GM19452 (cell line): Measurements from ENCODE around the gene CYFIP1.

ENCODE experiments used
- ATAC-seq: cut with Tn5 transposase; IDR thresholded peaks from one replicate; pipeline ENCODE4 v1.9.1; 2021; ENCODE audit not compliant: unreplicated experiment

Gene CYFIP1

DNA sequence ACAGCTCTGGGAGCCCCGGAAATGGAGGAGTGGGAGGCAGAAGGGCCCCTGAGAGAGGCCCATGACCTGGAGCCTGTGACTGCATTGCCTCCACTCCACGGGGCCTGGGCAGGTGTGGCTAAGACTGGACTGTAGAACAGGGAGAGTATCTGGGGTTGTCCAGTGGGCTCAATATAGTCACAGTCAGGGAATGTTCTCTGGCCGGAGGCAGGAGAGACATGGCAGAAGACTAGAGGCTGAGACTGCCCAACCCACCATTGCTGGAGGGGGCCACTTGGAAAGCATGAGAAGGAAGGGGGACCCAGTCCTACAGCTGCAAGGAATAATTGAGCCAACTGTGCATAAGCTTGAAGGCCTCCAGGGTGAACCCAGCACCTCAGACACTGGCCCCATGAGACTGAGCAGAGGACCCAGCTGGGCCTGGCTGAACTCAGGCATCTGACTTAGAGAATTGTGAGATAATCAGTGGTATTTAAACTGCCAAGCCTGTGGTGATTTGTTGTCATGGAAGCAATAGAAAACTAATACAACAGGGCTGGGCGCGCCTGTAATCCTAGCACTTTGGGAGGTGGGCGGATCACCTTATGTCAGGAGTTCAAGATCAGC is 108.6 kb downstream of the CYFIP1 start:
- no peak for ATAC-seq

DNA sequence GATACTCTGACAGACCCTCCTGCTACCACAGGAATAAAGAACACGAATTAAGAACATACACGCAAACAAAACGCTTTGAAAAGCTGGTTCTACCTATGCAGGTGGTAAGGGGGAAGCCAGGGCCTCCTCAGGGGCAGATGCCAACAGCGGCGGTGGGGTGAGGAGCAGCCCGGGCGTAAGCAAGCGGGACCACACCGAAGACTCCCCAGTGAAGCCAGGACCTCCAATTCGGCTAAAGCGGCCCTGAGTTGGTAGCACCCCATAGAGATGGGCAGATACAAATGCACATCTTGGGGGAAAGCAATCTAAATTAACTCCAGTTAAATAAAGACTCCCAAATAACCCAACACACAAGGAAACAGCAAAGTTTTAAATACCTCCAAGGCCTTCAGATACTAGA is 109.3 kb downstream of the CYFIP1 start:
- no peak for ATAC-seq

DNA sequence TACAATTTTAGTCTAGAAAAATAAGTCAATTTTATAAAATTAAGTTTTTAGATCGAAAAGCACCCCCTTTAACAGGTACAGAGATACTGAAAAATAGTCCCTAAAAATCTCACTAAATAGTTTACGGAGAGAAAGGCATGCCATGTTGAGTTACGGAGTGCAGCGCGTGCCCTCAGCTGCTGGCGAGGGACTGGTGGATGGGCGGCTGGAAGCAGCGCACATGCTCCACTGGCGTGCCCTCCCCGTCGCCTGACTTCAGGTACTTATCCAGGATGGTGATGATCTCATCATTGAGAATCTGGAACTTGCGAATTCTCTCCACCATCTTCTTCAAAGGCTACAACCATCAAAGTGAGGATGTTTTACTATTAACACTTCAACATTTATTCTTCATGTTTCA is 110.3 kb downstream of the CYFIP1 start:
- ATAC-seq, result no peak

DNA sequence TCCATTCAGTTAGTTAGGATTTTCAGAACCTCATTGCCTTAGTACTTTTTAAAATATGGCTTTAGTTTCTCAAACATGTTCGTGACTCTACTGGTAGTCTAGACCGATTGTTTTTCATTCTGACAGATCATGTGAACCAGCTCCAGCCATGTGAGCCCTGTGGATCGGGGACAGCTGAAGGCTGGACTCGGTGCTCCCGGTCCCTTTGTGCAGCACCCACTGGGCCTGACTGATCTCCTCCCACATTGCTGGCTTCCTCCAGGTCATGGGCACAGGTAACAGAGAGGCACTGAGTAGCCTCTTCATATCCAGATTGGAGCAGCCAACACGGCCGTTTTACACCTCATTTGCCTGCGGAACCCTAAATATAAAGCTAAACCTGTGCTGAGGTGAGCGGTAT is 111.2 kb downstream of the CYFIP1 start:
- no peak for ATAC-seq

DNA sequence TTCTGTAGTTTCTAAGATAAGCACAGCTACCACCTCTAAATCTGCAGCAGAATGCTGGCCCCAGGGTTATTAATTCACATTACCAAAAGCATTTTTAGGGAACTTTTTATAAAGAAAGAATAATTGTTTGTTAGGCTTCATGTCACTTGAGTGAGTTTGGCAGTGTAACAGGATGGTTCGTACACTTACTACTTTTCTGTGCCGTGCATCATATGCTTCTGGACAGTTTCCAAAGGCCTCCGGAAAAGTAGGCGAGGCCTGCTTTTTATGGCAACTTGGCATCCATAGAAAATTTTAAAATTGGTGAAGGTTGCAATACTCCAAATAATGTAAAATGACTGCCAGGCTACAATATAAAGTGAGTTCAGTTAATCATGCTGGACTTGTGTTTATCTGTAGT is 111.7 kb downstream of the CYFIP1 start:
- ATAC-seq, result no peak

DNA sequence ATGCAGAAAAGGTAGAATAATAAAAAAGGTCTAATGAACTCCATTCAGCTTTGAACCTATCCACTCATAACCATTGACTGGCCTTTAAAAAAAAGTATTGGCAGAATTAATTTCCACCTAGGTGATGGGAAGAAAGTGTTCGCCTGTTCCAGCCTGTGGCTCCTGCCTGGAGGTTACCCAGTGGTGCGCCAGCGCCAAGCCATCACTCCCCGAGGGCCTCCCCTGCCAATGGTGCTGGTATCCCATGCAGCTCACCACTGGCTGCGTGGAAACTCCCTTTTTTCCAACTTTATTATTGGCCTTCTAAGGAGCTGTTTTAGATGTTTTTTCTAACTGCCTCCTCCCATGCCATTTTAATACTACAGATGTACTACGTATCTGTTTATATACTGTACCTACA is 112.3 kb downstream of the CYFIP1 start:
- no peak for ATAC-seq

DNA sequence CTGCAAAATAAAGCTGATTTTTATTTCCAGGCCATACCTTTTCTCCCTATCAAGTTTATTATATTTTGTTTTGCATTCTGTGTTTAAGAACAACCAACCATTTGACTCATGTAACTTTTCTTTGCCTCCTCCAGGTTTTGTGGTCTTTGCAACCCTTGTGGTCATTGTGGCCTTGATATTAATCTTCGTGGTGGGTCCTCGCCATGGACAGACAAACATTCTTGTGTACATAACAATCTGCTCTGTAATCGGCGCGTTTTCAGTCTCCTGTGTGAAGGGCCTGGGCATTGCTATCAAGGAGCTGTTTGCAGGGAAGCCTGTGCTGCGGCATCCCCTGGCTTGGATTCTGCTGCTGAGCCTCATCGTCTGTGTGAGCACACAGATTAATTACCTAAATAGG is 114.1 kb downstream of the CYFIP1 start:
- no peak for ATAC-seq

DNA sequence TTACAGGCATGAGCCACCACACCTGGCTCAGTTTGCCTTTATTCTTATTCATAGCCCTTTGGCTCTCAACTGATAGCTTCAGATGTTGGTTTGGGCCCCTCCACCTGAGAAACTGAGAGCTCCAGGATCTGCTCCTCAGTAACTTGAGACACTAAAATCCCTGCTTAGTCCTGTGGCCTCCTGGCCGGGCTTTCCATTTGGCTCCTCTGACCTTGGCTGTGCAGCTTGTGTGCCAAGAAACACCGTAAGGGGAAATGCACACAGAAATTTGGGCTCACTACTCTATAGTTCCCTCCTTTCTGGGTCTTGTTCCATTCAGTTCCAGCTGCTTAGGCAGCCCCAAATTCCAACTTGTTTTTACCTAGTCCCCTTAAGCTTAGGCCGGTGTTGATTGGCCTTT is 116.8 kb downstream of the CYFIP1 start:
- no peak for ATAC-seq

DNA sequence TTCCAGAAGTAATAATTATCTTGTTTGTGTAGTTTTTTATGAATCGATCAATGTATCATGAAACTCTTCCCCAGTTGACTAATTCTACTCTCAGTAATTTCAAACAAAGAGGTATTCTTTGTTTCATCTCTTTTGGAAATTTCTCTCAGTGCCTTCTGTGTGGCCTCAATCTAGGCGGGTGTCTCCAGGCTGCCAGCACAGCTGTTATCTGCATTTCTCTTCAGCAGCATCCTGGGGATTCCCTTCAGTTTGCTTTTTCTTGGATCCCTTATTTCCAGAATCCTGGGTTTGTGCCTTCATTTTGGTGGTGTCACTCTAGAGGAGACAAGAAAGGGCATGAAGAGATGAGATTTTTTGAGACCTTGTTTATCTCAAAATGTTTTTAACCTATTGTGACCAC is 119.0 kb downstream of the CYFIP1 start:
- ATAC-seq, result no peak

DNA sequence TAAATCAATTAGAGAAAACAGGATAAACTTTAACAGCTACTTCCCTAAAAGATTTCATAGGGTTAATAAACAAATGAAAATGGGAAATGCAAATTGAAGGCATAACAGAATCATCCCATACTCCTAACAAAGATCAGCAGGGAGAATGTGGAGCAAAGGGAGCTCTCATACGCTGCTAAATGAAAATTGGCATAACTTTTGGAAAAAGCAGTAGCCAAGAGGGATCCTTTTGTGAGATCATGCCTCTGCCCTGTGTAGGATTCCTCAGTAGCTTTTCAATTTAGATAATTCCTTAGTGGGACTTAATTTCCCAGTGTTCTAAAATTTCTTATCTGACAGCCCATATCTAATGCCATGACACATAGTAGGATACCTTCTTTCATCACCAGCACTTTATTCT is 123.5 kb downstream of the CYFIP1 start:
- no peak for ATAC-seq

DNA sequence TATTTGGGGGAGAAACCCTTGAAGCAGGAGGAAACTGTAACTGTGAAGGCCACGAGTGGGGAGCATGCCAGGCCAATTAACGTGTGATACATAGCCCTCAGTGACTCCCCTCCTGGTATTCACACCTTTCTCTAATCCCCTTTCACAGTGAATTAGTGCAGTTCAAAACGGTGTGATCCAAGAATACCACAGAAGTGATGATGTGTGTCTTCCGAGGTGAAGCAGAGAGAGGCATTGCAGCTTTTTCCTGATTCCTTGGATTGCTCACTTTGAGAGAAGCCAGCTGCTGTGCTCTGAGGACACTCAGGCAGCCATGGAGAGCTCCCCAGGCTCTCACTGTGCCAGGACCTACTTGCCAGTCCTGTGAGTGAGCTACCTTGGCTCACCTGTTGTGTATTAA is 124.4 kb downstream of the CYFIP1 start:
- no peak for ATAC-seq

DNA sequence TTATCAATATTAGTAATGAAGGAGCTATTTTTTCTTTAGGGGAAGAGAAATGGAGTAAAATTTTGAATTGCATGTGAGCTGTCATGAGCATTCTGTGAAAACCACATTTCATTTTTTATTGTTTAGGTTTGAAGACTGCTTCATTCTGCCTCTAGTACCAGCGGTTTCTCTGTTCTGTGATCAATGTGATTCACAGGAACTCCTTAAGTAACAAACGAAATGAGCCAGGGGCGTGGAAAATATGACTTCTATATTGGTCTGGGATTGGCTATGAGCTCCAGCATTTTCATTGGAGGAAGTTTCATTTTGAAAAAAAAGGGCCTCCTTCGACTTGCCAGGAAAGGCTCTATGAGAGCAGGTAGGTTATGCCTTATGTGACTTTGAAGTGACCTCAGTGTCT is 128.7 kb downstream of the CYFIP1 start:
- ATAC-seq, result no peak

DNA sequence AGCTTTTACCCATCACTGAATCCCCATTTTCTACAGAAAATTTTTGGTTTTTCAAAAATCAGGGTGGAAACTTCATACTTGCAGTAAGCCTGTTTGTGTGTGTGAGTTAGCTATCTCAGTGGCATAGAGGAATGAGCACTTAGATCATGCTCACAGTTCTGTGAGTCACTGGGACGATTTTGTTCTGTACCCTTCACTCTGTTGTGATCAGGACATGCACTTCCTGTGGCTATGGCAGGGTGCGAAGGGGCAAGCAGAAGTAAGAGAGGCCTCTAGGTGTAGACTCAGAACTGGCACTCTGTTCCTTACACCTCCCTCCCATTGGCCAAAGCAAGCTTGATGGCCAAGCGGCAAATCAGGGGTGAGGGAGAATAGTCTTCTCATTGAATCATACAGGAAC is 130.1 kb downstream of the CYFIP1 start:
- ATAC-seq, result no peak

DNA sequence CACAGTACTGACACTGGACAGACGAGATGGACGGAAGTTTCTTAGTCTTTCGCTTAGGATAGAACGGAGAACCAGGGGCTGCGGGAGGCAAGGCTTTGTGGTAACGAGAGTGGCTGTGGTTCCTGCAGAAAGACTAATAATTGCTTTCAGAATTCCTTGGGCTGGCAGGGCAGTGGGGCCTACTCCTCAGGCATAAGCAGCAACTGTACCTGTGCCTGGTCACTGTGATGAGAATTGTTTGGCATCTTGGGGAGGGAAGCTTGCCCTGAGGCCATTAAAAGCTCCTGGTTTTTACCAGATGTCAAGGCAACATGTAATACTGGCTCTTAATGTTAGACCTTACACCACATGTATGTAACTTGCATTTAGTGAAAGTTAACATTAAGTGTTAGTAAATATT is 134.1 kb downstream of the CYFIP1 start:
- ATAC-seq, result no peak

DNA sequence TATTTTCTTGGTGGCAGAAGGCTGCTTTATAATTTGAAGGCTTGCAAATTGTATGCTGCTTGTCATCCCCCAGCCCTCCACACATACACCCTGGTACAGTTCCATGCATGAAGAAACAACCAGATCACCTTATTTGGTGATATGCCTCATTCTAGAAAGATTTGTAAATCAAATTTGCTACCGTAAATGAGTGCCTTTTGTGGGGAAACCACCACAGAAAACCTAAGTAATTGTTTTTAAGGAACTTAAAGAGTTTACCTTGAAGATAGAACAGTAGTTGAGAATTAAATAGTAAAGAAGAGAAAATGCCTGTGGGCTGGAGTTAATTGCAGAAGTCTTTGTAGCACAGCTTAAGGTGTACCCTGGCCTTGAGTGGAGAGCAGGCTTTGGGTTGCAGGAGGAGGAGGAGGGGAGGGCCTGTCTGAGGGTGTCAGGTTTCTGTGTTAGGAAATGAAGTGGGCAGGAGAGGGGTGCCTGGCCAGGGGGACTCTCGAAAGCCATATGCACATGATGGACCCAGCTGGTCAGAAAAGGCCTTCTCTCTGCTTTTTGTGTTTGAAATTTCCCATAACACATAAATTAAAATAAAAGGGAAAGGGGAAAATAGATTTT is 134.8 kb downstream of the CYFIP1 start:
- ATAC-seq, result no peak

DNA sequence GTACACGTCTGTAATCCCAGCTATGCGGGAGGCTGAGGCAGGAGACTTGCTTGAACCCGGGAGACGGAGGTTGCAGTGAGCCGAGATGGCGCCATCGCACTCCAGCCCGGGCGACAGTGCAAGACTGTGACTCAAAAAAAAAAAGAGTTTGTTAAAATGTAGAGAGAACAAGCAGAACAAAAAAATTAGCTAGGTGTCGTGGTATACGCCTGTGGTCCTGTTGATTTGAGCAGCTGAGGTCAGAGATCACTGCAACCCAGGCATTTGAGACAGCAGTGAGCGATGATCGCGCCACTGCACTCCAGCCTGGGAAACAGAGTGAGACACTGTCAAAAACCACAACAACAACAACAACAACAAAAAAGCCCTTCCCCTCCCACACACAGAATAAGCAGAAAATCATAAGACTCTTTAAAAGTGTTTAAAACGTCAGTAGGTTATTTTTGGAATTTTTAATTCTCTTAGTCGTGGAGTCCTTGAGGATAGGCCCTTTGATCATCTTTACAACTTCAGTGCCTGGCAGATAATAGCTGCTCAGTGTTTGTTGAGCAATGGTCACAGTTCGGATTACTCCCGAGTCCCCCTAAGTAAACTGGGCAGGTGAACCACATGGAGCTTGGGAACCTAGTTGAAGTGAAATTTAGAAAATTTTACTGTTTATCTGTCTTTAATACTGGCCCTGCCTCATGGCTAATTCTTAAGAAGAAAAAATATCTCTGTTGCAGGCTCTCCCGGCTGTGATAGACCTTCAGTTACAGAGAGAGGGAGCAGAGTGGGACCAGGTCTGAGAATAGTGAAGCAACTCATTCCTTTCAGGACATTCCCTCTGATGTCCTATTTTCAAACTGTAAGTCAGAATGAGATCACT is 135.5 kb downstream of the CYFIP1 start:
- no peak for ATAC-seq

DNA sequence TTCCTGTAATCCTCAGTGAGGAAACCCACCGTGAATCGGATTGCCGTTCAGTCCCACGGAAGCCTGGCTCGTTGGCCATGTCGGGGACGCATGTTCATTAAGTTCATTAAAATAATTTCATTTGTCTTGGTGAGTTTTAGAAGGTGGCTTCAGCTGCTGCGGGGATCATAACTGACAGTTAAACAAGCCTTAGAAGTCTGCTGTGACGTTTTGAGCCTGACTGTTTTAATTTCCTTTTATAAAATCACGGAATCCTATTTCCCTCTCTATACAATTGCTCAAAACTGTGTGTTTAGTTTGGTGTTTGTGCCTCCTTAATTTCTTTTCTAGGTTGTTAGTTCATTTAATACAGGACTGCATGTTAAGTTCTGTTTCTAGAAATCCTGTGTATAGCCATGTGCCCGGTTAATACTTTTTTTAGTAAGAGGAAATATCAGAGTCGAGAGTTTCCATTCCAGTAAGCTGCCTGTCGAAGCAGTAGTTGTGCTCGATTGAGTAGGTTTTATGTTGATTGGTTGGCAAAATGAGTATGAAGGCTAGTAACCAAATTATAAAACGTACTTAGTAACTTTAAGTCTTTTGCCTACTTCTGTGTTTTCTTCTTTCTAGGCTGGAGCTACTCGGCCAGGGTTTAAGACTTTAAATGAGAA is 141.0 kb downstream of the CYFIP1 start:
- ATAC-seq, result no peak

DNA sequence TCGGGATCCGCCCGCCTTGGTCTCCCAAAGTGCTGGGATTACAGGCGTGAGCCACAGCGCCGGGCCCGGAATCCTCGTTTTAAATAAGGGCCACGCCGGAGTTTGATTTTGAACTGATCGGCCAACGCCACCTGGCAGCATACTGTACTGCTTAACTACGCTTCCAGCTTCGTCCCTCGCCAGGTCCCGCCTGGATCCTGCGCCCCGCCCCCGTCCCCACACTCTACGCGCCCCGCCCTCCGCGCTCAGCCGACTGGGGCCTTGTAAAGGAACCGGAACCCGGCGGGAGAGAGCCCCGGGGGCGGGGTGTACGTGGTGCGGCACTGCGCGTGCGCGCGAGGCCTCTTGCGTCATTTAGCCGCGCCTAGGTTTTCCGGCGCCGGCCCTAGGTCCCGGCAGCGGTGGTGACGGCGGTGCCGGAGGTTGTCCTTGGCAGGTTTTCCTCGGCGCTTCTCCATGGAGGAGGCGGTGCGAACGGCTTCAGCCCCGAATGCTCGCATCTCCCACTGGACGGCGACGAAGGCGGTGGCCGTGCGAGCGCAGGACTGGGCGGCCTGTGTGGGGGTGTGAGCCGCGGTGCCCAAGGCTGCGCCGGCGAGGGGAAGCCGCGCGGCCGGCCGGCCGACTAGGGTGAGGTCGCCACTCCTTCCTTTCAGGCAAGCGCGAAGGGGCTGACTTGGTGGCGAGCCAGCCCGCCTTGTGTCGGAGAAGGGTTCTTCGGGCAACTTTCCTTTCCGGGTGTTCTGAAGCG is 141.7 kb downstream of the CYFIP1 start, which contains the start of gene NIPA2:
TSS of gene NIPA2 (plus strand) at position 375 of the 751 bp plus-strand sequence. CDS start 13,066 bp downstream, outside the sequence.
- ATAC-seq, result peak; percentile 77

DNA sequence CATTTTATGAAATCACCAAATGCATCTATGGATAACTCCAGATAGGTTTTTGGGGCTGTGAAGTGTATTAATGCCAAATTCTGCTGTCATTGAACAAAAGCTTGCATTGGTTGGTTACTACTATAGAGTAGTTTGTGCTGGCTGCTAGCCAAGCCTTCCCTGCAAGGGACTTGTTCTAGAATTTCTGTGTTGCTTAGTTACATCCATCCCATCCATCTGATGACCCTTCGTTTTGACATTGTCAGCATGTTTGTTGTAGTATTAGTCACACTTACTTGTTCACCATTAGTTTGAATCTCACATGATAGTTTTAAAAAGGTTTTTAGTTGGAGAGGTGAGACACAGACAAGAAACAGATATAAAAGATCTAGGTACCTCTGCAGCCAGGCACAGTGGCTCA is 148.7 kb downstream of the CYFIP1 start:
- no peak for ATAC-seq

DNA sequence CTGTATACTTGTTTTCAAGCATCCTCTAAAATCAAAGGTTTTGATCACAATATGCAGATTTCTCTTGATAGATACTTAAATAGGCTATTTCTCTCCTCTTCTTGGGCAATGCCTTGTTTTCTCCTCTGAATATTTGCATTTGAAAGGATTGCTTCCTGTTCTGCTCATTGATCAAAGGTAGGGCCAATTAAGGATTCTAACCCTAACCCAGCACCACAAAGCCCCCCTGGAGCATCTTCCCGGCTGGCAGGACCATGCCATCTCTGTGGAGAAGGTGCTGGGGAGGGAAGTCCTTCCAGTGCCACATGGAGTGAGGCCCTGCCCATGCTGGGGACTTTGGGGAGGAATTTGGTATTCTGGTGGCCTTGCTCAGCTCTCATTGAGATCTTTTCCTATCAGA is 153.0 kb downstream of the CYFIP1 start:
- no peak for ATAC-seq
